Measurements from ENCODE around the gene INPP5D. TPM values are rescaled to one million over a fixed set of nuclear protein-coding genes. Genes with fewer than 3 reads are reported as not detected.

INPP5D gene
- total and polyA plus RNA-seq, 5 donors from 2014 or later, result 56.9 to 278 (median 69.9) TPM

DNA sequence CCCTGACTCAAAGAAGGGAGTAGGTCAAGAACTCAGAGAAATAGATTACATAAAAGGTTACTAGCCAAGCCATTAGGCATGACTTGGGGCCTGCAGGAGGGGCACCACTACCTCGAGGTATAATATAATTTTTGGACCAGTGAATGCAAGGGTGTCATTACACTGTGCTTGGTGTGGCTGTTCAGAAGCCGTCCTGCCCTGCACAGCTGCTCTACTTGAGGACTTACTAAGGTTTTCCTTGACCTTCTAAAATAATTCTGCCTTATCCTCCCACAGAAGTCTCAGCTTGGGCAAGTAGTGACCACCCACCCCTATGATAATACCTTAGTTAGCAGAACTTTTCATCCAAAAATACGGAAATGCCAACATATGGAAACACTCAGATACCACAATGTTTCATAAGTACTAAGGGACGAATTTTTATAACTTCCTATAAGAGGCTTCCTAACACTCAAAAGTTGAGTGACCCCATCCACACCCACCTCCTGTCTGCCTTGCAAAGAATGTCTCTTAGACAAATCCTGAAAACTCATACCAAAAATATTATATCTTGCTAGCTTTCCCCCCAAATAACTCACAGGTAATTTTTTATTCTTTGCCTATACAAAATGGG, 173.6 kb downstream of the INPP5D start:
- H3K4me3 ChIP-seq (ENCODE audit: low read depth, low read length), result no peak overlapping the region
- Mint-ChIP-seq H3K36me3 (no peaks in the 10 kb centered on the region), H3K4me3 (peak overlapping the region in 3 of 4 donors; percentile 11 to 58 (median 55)), H3K27ac (peak overlapping the region; percentile 53 to 81 (median 55)), H3K27me3 (no peaks in the 10 kb centered on the region), H3K4me1 (peaks cover 21 to 60% (median 41%) of the 10 kb centered on the region in 4 donors), H3K9me3 (no peaks in the 10 kb centered on the region)
- DNase-seq (no peak), ATAC-seq (ENCODE audit: low read depth in 2 of 2) (no peak)
- H3K27ac ChIP-seq (ENCODE audit: insufficient read depth, low read length, poor library complexity, severe bottlenecking), result no peak overlapping the region
- no peaks in the 10 kb centered on the region for H3K27me3 ChIP-seq (ENCODE audit: control insufficient read depth, insufficient read depth, low read length)
- peaks cover 38% of the 10 kb centered on the region for H3K4me1 ChIP-seq (ENCODE audit: control insufficient read depth, insufficient read depth, low read length, poor library complexity, severe bottlenecking)
- H3K36me3 ChIP-seq (ENCODE audit: control insufficient read depth, insufficient read depth, low read length), result no peaks in the 10 kb centered on the region
- H3K9me3 ChIP-seq (ENCODE audit: control insufficient read depth in 2 of 2, low read length in 2 of 2), result no peaks in the 10 kb centered on the region

DNA sequence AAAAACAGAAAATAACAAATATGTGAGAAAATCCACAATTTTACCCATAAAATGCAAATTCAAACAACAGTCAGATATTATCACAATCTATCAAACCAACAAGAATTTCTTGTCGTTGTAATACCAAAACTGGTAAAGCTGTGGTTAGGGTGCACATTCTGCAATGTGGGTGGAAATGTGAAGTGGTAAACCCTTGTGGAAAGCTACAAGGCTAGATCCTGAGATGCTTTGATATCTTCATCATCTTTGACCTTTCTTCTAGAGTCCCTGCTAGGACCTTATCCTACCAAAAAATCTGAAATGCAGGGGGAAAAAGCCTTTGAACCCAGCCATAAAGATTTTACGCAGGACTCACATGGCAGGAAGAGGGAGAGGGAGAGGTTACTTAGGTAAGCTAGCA, 174.1 kb downstream of the INPP5D start:
- Mint-ChIP-seq H3K27me3 (no peaks in the 10 kb centered on the region), H3K4me1 (peaks cover 26 to 66% (median 47%) of the 10 kb centered on the region in 4 donors), H3K36me3 (peaks cover 3% of the 10 kb centered on the region), H3K4me3 (peak overlapping the region in 3 of 4 donors; percentile 16 to 58 (median 55)), H3K27ac (peak overlapping the region; percentile 53 to 81 (median 55)), H3K9me3 (no peaks in the 10 kb centered on the region)
- DNase-seq (peak in 1 of 3 donors; percentile 37), ATAC-seq (ENCODE audit: low read depth in 2 of 2) (no peak)
- H3K4me3 ChIP-seq (ENCODE audit: low read depth, low read length), result no peak overlapping the region
- H3K9me3 ChIP-seq (ENCODE audit: control insufficient read depth in 2 of 2, low read length in 2 of 2), result no peaks in the 10 kb centered on the region
- H3K27ac ChIP-seq (ENCODE audit: insufficient read depth, low read length, poor library complexity, severe bottlenecking), result peak overlapping the region; percentile 15
- H3K36me3 ChIP-seq (ENCODE audit: control insufficient read depth, insufficient read depth, low read length), result no peaks in the 10 kb centered on the region
- no peaks in the 10 kb centered on the region for H3K27me3 ChIP-seq (ENCODE audit: control insufficient read depth, insufficient read depth, low read length)
- peaks cover 44% of the 10 kb centered on the region for H3K4me1 ChIP-seq (ENCODE audit: control insufficient read depth, insufficient read depth, low read length, poor library complexity, severe bottlenecking)

DNA sequence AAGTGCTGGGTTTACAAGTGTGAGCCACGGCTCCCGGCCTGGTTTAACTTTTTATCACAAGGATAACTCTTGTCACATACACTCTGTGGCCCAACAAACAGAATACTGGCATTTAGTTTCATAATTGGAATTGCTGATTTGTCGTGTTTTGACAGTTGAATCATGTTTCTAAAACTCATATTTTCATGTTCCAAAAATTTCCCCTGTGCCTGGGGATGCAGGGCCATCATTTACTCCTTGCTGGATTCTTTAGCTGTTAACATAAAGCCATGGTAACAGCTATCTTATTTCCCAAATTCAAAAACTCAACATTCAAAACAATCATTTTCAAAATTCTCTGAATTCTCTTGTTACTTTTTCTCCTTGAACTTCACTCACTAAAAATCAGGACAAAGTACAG, 174.9 kb downstream of the INPP5D start:
- H3K4me3 ChIP-seq (ENCODE audit: low read depth, low read length), result no peak overlapping the region
- no peaks in the 10 kb centered on the region for H3K9me3 Mint-ChIP-seq
- H3K4me1 ChIP-seq (ENCODE audit: control insufficient read depth, insufficient read depth, low read length, poor library complexity, severe bottlenecking), result peaks cover 51% of the 10 kb centered on the region
- H3K36me3 Mint-ChIP-seq, result peaks cover 3% of the 10 kb centered on the region
- no peaks in the 10 kb centered on the region for H3K9me3 ChIP-seq (ENCODE audit: control insufficient read depth in 2 of 2, low read length in 2 of 2)
- peaks cover 24 to 70% (median 51%) of the 10 kb centered on the region in 4 donors for H3K4me1 Mint-ChIP-seq
- H3K36me3 ChIP-seq (ENCODE audit: control insufficient read depth, insufficient read depth, low read length), result no peaks in the 10 kb centered on the region
- H3K4me3 Mint-ChIP-seq, result peak overlapping the region in 1 of 4 donors; percentile 47
- ATAC-seq (ENCODE audit: low read depth in 2 of 2), result no peak
- no peak for DNase-seq
- no peaks in the 10 kb centered on the region for H3K27me3 ChIP-seq (ENCODE audit: control insufficient read depth, insufficient read depth, low read length)
- no peaks in the 10 kb centered on the region for H3K27me3 Mint-ChIP-seq
- H3K27ac Mint-ChIP-seq, result no peak overlapping the region
- no peak overlapping the region for H3K27ac ChIP-seq (ENCODE audit: insufficient read depth, low read length, poor library complexity, severe bottlenecking)

DNA sequence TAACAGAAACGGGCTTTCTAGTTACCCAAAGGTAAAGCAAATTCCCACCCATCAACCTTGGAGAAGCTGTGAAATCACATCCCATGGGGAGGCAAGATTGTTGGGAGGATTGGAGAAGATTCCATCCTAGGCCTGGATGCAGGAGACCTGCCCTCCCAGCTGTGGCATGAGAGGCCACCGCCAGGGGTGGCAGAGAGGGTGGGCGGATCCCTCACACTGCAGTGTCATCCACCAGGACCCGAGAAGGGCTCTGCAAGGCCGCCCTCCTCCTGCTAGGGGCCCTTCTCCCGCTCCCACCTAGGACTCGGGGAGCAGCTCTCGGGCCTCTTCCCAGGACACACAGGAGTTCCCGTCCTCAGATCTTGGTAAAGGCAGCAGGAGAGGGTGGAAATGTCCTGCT, 175.8 kb downstream of the INPP5D start:
- Mint-ChIP-seq H3K27me3 (no peaks in the 10 kb centered on the region), H3K4me1 (peaks cover 22 to 68% (median 51%) of the 10 kb centered on the region in 4 donors), H3K36me3 (peaks cover 3% of the 10 kb centered on the region), H3K4me3 (no peak overlapping the region), H3K27ac (no peak overlapping the region), H3K9me3 (no peaks in the 10 kb centered on the region)
- Histone ChIP-seq H3K4me3 (ENCODE audit: low read depth, low read length) (no peak overlapping the region), H3K27me3 (ENCODE audit: control insufficient read depth, insufficient read depth, low read length) (no peaks in the 10 kb centered on the region), H3K4me1 (ENCODE audit: control insufficient read depth, insufficient read depth, low read length, poor library complexity, severe bottlenecking) (peaks cover 51% of the 10 kb centered on the region), H3K9me3 (ENCODE audit: control insufficient read depth in 2 of 2, low read length in 2 of 2) (no peaks in the 10 kb centered on the region), H3K36me3 (ENCODE audit: control insufficient read depth, insufficient read depth, low read length) (no peaks in the 10 kb centered on the region), H3K27ac (ENCODE audit: insufficient read depth, low read length, poor library complexity, severe bottlenecking) (no peak overlapping the region)
- DNase-seq (no peak), ATAC-seq (ENCODE audit: low read depth in 2 of 2) (no peak)

DNA sequence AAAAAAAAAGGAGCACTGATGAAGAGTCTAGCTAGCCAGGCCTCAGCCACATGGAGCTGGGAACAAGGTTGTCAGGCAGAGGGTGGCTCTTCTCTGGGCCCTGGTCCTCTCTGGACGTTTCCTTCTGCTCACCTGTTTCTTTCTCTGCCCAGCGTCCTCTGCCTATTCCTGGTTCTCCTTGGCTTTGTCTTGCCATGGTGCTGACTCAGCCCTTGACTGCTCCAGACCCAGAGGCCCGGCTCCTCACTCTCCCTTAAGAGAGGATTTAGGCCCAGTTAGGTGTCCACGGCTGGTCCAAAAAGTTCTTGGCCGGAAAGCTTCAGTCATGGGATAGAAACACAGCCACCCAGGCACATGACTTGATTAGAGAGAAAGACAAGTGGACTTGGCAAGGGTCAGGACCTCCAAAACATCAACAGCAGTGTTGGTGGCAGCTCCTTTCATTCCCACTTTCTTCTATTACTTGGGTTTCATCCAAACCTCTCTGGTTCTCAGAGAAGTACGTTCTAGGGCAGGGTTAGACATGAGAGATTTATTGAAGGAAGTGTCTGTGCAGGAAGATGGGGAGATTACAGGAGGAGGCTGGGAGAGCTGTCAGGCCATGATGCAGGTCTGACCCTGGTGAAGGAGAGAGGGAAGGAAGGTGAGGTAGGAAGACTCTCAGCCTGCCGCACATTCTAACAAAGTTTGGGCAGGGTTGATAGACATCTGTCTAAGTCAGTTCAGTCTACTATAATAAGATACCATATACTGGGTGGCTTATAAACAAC, 176.9 kb downstream of the INPP5D start:
- no peaks in the 10 kb centered on the region for H3K27me3 Mint-ChIP-seq
- Histone ChIP-seq H3K36me3 (ENCODE audit: control insufficient read depth, insufficient read depth, low read length) (no peaks in the 10 kb centered on the region), H3K27ac (ENCODE audit: insufficient read depth, low read length, poor library complexity, severe bottlenecking) (no peak overlapping the region), H3K27me3 (ENCODE audit: control insufficient read depth, insufficient read depth, low read length) (no peaks in the 10 kb centered on the region), H3K9me3 (ENCODE audit: control insufficient read depth in 2 of 2, low read length in 2 of 2) (no peaks in the 10 kb centered on the region), H3K4me1 (ENCODE audit: control insufficient read depth, insufficient read depth, low read length, poor library complexity, severe bottlenecking) (peaks cover 58% of the 10 kb centered on the region), H3K4me3 (ENCODE audit: low read depth, low read length) (no peak overlapping the region)
- H3K4me3 Mint-ChIP-seq, result peak overlapping the region in 3 of 4 donors; percentile 0 to 27 (median 7)
- ATAC-seq (ENCODE audit: low read depth in 2 of 2), result no peak
- peaks cover 3% of the 10 kb centered on the region for H3K36me3 Mint-ChIP-seq
- DNase-seq, result no peak
- no peaks in the 10 kb centered on the region for H3K9me3 Mint-ChIP-seq
- H3K4me1 Mint-ChIP-seq, result peaks cover 22 to 69% (median 53%) of the 10 kb centered on the region in 4 donors
- peak overlapping the region; percentile 2 to 67 (median 22) for H3K27ac Mint-ChIP-seq

DNA sequence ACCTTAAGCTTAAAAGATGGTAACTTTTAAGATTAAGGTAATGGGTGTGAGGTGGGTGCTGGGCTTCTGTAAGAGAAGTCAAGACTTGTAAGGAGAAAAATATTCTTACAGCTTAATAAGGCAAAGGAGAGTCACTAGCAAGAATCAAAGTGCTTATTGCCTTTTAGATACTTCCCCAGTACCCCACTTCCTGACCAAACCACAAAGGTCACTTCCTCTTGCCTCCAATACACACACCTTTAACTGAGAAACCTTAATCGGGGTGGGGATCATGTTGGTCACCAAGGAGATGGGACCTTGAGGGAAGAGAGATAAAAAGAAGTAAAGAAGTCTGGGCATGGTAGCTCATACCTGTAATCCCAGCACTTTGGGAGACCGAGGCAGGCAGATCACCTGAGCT, 180.8 kb downstream of the INPP5D start:
- peak overlapping the region; percentile 66 for H3K27ac ChIP-seq (ENCODE audit: insufficient read depth, low read length, poor library complexity, severe bottlenecking)
- peak overlapping the region; percentile 68 for H3K4me3 ChIP-seq (ENCODE audit: low read depth, low read length)
- H3K9me3 ChIP-seq (ENCODE audit: control insufficient read depth in 2 of 2, low read length in 2 of 2), result no peaks in the 10 kb centered on the region
- ATAC-seq (ENCODE audit: low read depth in 2 of 2) (peak; percentile 57 to 72), DNase-seq (peak in 2 of 3 donors; percentile 35 to 89)
- Mint-ChIP-seq H3K36me3 (peaks cover 3% of the 10 kb centered on the region), H3K27ac (peak overlapping the region; percentile 86 to 96 (median 92)), H3K4me1 (peaks cover 12 to 76% (median 49%) of the 10 kb centered on the region in 4 donors), H3K4me3 (peak overlapping the region; percentile 69 to 93 (median 76)), H3K9me3 (no peaks in the 10 kb centered on the region), H3K27me3 (no peaks in the 10 kb centered on the region)
- H3K36me3 ChIP-seq (ENCODE audit: control insufficient read depth, insufficient read depth, low read length), result no peaks in the 10 kb centered on the region
- no peaks in the 10 kb centered on the region for H3K27me3 ChIP-seq (ENCODE audit: control insufficient read depth, insufficient read depth, low read length)
- peaks cover 51% of the 10 kb centered on the region for H3K4me1 ChIP-seq (ENCODE audit: control insufficient read depth, insufficient read depth, low read length, poor library complexity, severe bottlenecking)

DNA sequence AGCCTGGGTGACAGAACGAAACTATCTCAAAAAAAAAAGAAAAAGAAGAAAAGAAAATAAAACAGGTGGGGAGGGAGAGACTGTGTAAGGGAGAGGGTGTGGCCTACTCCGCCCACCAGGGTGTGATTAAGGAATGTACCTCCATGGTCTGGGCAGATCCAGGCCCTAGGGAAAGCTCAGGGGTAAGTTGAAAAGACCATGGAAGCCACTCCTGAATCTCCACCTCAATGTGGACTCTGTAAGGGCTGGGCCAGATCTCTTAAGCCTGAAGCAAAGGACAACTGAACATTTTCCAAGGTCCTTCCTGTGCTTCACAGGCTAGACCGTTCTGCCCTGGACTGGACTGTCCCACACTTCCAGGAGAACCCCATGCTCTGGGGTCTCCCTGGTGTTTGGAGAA, 181.7 kb downstream of the INPP5D start:
- Histone ChIP-seq H3K36me3 (ENCODE audit: control insufficient read depth, insufficient read depth, low read length) (no peaks in the 10 kb centered on the region), H3K4me1 (ENCODE audit: control insufficient read depth, insufficient read depth, low read length, poor library complexity, severe bottlenecking) (peaks cover 52% of the 10 kb centered on the region), H3K4me3 (ENCODE audit: low read depth, low read length) (no peak overlapping the region), H3K27ac (ENCODE audit: insufficient read depth, low read length, poor library complexity, severe bottlenecking) (peak overlapping the region; percentile 55), H3K27me3 (ENCODE audit: control insufficient read depth, insufficient read depth, low read length) (no peaks in the 10 kb centered on the region), H3K9me3 (ENCODE audit: control insufficient read depth in 2 of 2, low read length in 2 of 2) (no peaks in the 10 kb centered on the region)
- Mint-ChIP-seq H3K27me3 (no peaks in the 10 kb centered on the region), H3K4me1 (peaks cover 12 to 79% (median 50%) of the 10 kb centered on the region in 4 donors), H3K36me3 (peaks cover 3% of the 10 kb centered on the region), H3K4me3 (peak overlapping the region; percentile 7 to 69 (median 54)), H3K9me3 (no peaks in the 10 kb centered on the region), H3K27ac (peak overlapping the region; percentile 4 to 86 (median 70))
- ATAC-seq (ENCODE audit: low read depth in 2 of 2) (no peak), DNase-seq (peak in 1 of 3 donors; percentile 34)
